Epithelial cell of esophagus (primary cell): ENCODE data around the gene TMEM53.
"Not testable (repeated sequence)": the region's sequence is repeated elsewhere in the genome, so short reads cannot be mapped to it uniquely, and the experiment has no call there.

ENCODE experiments used
- DNase-seq: peaks from one replicate; pipeline ENCODE4 v3.0.0; 2010; ENCODE audit warnings: low read depth
- H3K4me3 ChIP-seq: 2 replicates; pipeline ENCODE4 v1.5.1; 2011; ENCODE audit warnings: mild to moderate bottlenecking, low read length, control low read depth
- TF ChIP-seq, protein P1 (sequence below): IDR thresholded peaks from 2 replicates; pipeline ENCODE4 v1.5.1; 2011; ENCODE audit warnings: low read depth, mild to moderate bottlenecking, low read length, control low read depth, inconsistent platforms; ENCODE audit not compliant: insufficient read depth; ENCODE audit errors: missing control alignments

TMEM53 gene

DNA sequence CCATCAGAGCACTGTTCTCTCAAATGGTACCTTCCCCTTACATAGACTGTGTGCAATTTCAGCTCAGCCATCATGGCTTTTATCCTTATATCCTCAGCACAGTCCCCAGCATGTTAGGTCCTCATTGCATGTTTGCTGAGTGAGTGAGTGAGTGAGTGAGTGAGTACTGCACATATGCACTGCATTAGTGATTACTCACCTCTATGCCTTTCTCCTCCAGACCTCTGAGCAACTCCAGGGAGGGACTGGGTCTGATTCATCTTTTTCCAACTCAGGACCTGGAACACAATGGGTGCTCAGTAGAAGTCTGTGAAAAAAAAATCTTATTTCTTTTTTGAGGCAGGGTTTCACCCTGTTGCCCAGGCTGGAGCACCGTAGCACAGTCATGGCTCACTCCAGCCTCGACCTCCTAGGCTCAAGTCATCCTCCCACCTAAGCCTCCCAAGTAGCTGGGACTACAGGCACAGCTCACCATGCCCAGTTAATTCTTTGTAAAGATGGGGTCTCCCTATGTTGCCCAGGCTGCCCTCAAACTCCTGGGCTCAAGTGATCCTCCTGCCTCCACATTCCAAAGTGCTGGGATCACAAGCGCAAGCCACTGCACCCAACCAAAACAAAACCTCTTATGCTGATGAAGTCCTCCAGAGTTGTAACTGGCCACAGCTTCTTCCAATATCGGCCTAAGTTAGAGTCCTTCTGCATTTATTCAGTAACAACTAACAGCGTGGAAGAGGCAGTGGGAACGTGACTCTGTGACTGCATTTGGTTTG lies 33.0 kb upstream of the TMEM53 start:
- TF ChIP-seq, protein P1, sequence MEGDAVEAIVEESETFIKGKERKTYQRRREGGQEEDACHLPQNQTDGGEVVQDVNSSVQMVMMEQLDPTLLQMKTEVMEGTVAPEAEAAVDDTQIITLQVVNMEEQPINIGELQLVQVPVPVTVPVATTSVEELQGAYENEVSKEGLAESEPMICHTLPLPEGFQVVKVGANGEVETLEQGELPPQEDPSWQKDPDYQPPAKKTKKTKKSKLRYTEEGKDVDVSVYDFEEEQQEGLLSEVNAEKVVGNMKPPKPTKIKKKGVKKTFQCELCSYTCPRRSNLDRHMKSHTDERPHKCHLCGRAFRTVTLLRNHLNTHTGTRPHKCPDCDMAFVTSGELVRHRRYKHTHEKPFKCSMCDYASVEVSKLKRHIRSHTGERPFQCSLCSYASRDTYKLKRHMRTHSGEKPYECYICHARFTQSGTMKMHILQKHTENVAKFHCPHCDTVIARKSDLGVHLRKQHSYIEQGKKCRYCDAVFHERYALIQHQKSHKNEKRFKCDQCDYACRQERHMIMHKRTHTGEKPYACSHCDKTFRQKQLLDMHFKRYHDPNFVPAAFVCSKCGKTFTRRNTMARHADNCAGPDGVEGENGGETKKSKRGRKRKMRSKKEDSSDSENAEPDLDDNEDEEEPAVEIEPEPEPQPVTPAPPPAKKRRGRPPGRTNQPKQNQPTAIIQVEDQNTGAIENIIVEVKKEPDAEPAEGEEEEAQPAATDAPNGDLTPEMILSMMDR, result no peak
- DNase-seq, result peak; percentile 98
- no peak overlapping the region for H3K4me3 ChIP-seq

DNA sequence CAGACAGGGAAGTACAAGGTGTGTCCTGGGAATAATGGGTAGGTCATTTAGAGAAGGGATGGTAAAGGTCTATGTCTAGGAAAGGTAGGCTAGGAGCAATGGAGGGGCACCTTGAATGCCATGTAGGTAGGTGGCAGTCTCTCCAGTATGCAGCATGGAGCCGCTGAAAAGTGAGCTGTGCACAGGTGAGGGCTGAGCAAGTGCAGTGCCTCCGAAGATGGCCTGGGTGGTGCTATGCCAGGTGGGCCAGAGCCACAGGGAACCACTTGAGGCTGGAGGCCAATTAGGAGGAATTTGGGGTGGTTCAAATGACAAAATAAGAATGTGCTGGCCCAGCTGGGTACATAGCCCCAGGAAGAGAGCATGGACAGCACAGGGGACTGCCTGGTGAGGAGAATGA lies 31.7 kb upstream of the TMEM53 start:
- H3K4me3 ChIP-seq, result no peak overlapping the region
- DNase-seq, result no peak
- TF ChIP-seq, protein P1, result no peak

DNA sequence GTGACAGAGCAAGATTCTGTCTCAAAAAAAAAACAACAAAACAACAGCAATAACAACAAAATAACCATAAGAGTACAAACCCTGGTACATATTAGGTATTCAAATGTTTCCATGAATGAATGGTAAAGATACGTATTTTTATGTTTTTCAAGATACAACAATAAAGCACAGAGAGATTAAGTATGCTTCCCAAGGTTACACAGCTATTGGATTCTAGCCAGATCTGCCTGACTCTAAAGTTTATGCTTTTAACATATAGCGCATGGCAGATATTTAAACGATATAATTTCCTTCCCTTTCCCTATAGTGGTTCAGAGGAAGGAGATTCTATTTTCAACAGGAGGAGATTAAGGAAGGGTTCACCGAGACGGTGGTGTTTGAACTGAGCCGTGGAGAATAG lies 31.2 kb upstream of the TMEM53 start:
- no peak for DNase-seq
- no peak overlapping the region for H3K4me3 ChIP-seq
- TF ChIP-seq, protein P1, result no peak

DNA sequence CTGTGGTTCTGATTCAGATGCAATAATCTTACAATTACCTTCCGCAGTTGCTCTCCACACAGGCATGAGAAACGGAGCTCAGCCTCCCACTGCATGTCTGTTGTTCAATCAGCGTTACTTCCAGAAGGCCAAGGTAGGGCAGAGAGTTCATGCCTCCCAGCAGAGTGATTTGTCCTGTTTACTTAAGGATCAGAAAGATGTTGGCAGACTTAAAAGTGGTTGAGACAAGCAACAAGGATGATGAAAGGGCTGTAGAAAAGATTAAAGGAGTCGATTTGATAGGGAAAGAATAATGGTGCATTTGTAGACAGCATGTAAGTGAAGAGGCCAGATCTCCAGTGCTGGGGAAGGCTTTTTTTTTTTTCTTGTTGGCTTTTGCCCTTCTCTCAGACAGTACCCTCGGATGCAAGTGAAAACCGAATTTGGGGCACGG lies 26.9 kb upstream of the TMEM53 start:
- H3K4me3 ChIP-seq, result no peak overlapping the region
- TF ChIP-seq, protein P1, result no peak
- peak; percentile 68 for DNase-seq

DNA sequence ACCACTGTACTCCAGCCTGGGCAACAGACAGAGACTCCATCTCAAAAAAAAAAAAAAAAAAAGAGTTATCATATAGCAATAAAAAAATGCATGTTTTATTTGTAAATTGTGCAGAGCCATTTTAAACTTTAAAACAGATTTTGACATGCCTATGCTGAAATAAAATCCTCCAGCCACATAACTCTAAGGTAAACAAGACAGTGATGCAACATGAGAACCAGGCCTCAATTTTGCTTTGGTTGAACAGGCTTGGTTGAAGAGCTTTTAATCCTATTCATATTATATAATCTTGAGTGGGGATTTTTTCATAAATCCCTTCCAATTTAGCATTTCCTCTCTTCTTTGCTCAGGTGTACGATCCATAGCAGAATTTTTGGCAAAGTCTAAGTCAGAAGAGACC lies 26.3 kb upstream of the TMEM53 start:
- TF ChIP-seq, protein P1, result no peak
- no peak overlapping the region for H3K4me3 ChIP-seq
- peak; percentile 39 for DNase-seq

DNA sequence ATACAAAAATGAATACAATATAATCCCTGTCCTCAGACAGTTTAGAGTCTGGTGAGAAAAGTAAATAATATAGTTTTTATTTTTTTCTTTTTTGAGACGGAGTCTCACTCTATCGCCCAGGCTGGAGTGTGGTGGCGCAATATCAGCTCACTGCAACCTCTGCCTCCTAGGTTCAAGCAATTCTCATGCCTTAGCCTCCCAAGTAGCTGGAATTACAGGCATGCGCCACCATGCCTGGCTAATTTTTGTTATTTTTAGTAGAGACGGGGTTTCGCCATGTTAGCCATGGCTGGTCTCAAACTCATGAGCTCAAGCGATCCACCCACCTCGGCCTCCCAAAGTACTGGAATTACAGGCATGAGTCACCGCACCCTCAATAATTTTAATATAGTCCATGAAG lies 25.1 kb upstream of the TMEM53 start:
- not testable (repeated sequence) for H3K4me3 ChIP-seq, DNase-seq

DNA sequence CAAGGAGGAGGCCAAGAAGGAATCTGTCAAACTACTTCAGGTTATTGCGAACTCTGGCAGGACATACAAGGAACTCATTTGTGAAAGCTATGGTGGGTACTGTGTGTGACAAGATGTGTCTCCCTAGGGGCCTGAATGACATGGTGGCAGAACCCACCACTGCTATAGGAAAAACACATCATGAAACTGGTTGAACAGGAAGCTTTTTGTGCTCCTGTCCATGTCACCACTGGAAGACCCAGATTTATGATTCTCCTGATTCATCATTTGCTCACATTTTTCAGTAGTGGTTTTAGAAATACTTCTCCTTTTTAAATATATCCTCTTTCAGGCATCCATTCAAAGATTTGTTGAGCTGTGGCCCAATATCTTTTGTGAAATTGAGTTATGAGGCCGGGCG lies 23.9 kb upstream of the TMEM53 start:
- no peak overlapping the region for H3K4me3 ChIP-seq
- TF ChIP-seq, protein P1, result no peak
- no peak for DNase-seq
